ENCODE results near the gene ELL2.
"Not testable (repeated sequence)": the region's sequence is repeated elsewhere in the genome, so short reads cannot be mapped to it uniquely, and the experiment has no call there.

ELL2 gene

DNA sequence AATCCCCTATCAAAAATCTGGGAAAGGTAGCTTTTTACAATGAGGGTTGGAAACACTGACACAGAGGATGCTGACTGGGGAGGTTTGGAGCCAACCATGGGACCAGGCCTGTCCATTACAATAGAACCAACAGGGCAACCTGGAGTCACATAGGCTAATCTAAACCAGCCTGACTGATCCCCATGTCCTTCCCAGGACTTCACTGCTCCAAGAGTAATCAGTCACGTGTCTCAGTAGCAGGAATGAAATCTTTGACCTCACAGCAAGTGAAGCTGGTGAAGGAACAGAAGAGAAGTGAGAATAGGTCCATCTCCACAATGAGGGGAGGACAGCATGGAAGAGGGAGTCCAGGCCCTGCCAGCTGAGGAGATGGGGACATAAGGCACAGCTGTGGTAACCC is 123.1 kb downstream of the ELL2 start:
- Histone ChIP-seq H3K36me3 (ENCODE audit: control insufficient read depth, insufficient read depth, low read length) (no peaks in the 10 kb centered on the region), H3K9ac (ENCODE audit: low read length) (no peak overlapping the region), H3K4me3 (ENCODE audit: low read length) (no peak overlapping the region), H3K27me3 (ENCODE audit: control insufficient read depth, insufficient read depth, low read length) (no peaks in the 10 kb centered on the region), H3K4me1 (ENCODE audit: control insufficient read depth, insufficient read depth, low read length) (peaks cover 2% of the 10 kb centered on the region), H3K27ac (ENCODE audit: low read depth, low read length) (no peak overlapping the region)

GRCh38 chr5:95838001-95838520 is 123.6 kb downstream of the ELL2 start:
- H3K27ac ChIP-seq (ENCODE audit: low read depth, low read length), result no peak overlapping the region

DNA sequence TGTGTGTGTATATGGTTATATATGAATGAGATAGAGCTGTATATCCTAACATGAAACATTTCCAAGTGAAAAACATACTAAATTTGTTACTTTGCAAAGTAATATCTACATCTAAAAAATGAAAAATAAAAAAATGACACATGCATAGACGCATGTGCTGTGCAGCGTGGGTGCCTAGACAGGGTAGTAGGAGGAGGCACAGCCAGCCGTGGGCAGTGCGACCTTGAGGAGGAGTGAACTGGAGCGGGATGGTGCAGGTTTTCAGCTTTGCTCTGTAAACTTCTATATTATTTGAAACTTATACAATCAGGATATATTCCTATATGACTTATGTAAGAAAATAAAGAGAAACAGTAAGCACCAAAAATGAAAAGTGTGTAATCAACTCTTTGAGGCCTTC is 124.2 kb downstream of the ELL2 start:
- Histone ChIP-seq H3K4me1 (ENCODE audit: control insufficient read depth, insufficient read depth, low read length) (peaks cover 2% of the 10 kb centered on the region), H3K36me3 (ENCODE audit: control insufficient read depth, insufficient read depth, low read length) (no peaks in the 10 kb centered on the region), H3K4me3 (ENCODE audit: low read length) (no peak overlapping the region), H3K27me3 (ENCODE audit: control insufficient read depth, insufficient read depth, low read length) (no peaks in the 10 kb centered on the region), H3K27ac (ENCODE audit: low read depth, low read length) (no peak overlapping the region), H3K9ac (ENCODE audit: low read length) (no peak overlapping the region)

More at GRCh38 chr5:95838001-95838520, 123.6 kb downstream of the ELL2 start:
- Histone ChIP-seq H3K4me1 (ENCODE audit: control insufficient read depth, insufficient read depth, low read length) (peaks cover 2% of the 10 kb centered on the region), H3K27me3 (ENCODE audit: control insufficient read depth, insufficient read depth, low read length) (no peaks in the 10 kb centered on the region), H3K36me3 (ENCODE audit: control insufficient read depth, insufficient read depth, low read length) (no peaks in the 10 kb centered on the region), H3K9ac (ENCODE audit: low read length) (no peak overlapping the region), H3K4me3 (ENCODE audit: low read length) (no peak overlapping the region)

DNA sequence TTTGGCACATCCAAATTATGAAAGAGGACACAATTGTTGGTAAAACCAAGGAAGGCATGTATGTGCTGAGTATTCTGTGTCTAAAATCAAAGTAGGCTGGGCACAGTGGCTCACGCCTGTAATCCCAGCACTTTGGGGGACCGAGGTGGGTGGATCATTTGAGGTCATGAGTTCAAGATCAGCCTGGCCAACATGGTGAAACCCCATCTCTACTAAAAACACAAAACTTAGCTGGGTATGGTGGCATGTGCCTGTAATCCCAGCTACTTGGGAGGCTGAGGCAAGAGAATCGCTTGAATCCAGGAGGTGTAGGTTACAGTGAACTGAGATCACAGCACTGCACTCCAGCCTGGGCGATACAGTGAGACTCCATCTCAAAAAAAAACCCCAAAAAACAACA is 124.7 kb downstream of the ELL2 start:
- H3K27ac ChIP-seq (ENCODE audit: low read depth, low read length); H3K36me3 ChIP-seq (ENCODE audit: control insufficient read depth, insufficient read depth, low read length); H3K4me3 ChIP-seq (ENCODE audit: low read length); H3K9ac ChIP-seq (ENCODE audit: low read length); H3K4me1 ChIP-seq (ENCODE audit: control insufficient read depth, insufficient read depth, low read length); H3K27me3 ChIP-seq (ENCODE audit: control insufficient read depth, insufficient read depth, low read length): not testable (repeated sequence)

- no peak overlapping the region for H3K27ac ChIP-seq (ENCODE audit: low read depth, low read length)
- peaks cover 2% of the 10 kb centered on the region for H3K4me1 ChIP-seq (ENCODE audit: control insufficient read depth, insufficient read depth, low read length)
- H3K36me3 ChIP-seq (ENCODE audit: control insufficient read depth, insufficient read depth, low read length), result no peaks in the 10 kb centered on the region
- no peak overlapping the region for H3K9ac ChIP-seq (ENCODE audit: low read length)
- no peak overlapping the region for H3K4me3 ChIP-seq (ENCODE audit: low read length)
- H3K27me3 ChIP-seq (ENCODE audit: control insufficient read depth, insufficient read depth, low read length), result no peaks in the 10 kb centered on the region
Measured at GRCh38 chr5:95836544-95836943, 125.1 kb downstream of the ELL2 start.

- no peak overlapping the region for H3K27ac ChIP-seq (ENCODE audit: low read depth, low read length)
- H3K27me3 ChIP-seq (ENCODE audit: control insufficient read depth, insufficient read depth, low read length), result no peaks in the 10 kb centered on the region
- no peaks in the 10 kb centered on the region for H3K36me3 ChIP-seq (ENCODE audit: control insufficient read depth, insufficient read depth, low read length)
- peaks cover 2% of the 10 kb centered on the region for H3K4me1 ChIP-seq (ENCODE audit: control insufficient read depth, insufficient read depth, low read length)
- H3K9ac ChIP-seq (ENCODE audit: low read length), result no peak overlapping the region
- peak overlapping the region; percentile 25 for H3K4me3 ChIP-seq (ENCODE audit: low read length)
Measured at GRCh38 chr5:95835682-95836385, 125.8 kb downstream of the ELL2 start.

Measured in rectal smooth muscle tissue (tissue), 1 donor.